ENCODE measurements around the gene CDK2AP2. TPM values are rescaled to one million over a fixed set of nuclear protein-coding genes. Genes with fewer than 3 reads are reported as not detected.

CDK2AP2 gene
- total RNA-seq, 1 donor from 2014 or later, result 84.2 TPM

DNA sequence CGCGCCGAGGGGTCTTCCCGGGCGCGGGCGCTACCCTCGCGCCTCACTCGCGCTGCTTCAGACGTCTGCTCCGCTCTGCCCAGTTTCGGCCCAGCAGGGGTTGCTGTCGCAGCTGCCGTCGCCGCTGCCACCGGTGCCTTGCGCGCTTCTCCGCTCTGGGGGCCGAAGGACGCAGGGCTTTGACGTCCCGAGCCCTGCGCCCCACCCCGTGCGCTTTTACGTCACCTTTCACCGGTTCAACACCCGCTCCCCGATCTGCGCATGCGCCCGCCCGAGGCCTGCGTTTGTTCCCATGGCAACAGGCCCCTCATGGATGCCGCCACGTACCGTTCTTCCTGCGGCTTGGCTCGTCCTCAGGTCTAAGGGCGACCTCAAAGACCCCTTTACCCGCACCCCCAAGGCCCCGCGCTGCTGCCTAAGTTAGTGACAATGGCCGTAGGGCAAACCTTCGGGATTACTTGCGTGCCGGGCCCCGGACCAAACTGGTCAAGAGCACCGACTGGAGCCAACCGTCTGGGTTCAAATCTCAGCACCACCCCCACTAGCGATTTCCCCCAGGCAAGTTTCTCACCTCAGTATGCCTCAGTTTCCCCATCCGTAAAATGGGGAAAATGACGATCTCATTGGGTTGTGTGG, 642 bp upstream of the CDK2AP2 start:
- ATAC-seq, result peak; percentile 60
- intact Hi-C loops (cut with DNase I), result loop anchor here (10.0 kb wide), 1 partner anchor 104 kb away; the partner anchor contains the start of genes PPP1CA and TBC1D10C
- H3K4me1 ChIP-seq, result peaks cover 32% of the 10 kb centered on the region

GRCh38 chr11:67507242-67507863, 609 bp downstream of the CDK2AP2 start:
- ATAC-seq (no peak), DNase-seq (no peak)
- Histone ChIP-seq H3K4me3 (peak overlapping the region; percentile 87), H3K9me3 (no peaks in the 10 kb centered on the region), H3K4me1 (peaks cover 35% of the 10 kb centered on the region), H3K36me3 (peaks cover 7% of the 10 kb centered on the region), H3K27ac (peak overlapping the region; percentile 98), H3K27me3 (no peaks in the 10 kb centered on the region)
- TF ChIP-seq, protein P1, sequence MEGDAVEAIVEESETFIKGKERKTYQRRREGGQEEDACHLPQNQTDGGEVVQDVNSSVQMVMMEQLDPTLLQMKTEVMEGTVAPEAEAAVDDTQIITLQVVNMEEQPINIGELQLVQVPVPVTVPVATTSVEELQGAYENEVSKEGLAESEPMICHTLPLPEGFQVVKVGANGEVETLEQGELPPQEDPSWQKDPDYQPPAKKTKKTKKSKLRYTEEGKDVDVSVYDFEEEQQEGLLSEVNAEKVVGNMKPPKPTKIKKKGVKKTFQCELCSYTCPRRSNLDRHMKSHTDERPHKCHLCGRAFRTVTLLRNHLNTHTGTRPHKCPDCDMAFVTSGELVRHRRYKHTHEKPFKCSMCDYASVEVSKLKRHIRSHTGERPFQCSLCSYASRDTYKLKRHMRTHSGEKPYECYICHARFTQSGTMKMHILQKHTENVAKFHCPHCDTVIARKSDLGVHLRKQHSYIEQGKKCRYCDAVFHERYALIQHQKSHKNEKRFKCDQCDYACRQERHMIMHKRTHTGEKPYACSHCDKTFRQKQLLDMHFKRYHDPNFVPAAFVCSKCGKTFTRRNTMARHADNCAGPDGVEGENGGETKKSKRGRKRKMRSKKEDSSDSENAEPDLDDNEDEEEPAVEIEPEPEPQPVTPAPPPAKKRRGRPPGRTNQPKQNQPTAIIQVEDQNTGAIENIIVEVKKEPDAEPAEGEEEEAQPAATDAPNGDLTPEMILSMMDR (IDR thresholded peaks at IDR 0.05), result no peak
- intact Hi-C loops (cut with DNase I), result loop anchor here (10.0 kb wide), 1 partner anchor 103 kb away; the partner anchor contains the start of genes PPP1CA and TBC1D10C

More for the DNA sequence above, 642 bp upstream of the CDK2AP2 start:
- Histone ChIP-seq H3K27me3 (no peaks in the 10 kb centered on the region), H3K36me3 (peaks cover 7% of the 10 kb centered on the region), H3K4me3 (peak overlapping the region; percentile 87), H3K27ac (peak overlapping the region; percentile 98), H3K9me3 (no peaks in the 10 kb centered on the region)
- peak; percentile 100 for DNase-seq
- TF ChIP-seq, protein P1 (IDR thresholded peaks at IDR 0.05), result no peak

GRCh38 chr11:67506426-67507051, 1.4 kb downstream of the CDK2AP2 start:
- intact Hi-C loops (cut with DNase I), result loop anchor here (10.0 kb wide), 1 partner anchor 102 kb away; the partner anchor contains the start of genes PPP1CA and TBC1D10C
- H3K36me3 ChIP-seq, result peaks cover 7% of the 10 kb centered on the region
- H3K4me1 ChIP-seq, result peaks cover 35% of the 10 kb centered on the region
- DNase-seq (no peak), ATAC-seq (no peak)
- H3K9me3 ChIP-seq, result no peaks in the 10 kb centered on the region
- no peaks in the 10 kb centered on the region for H3K27me3 ChIP-seq
- H3K4me3 ChIP-seq, result peak overlapping the region; percentile 87
- TF ChIP-seq, protein P1 (IDR thresholded peaks at IDR 0.05), result peak; percentile 30
- peak overlapping the region; percentile 98 for H3K27ac ChIP-seq

DNA sequence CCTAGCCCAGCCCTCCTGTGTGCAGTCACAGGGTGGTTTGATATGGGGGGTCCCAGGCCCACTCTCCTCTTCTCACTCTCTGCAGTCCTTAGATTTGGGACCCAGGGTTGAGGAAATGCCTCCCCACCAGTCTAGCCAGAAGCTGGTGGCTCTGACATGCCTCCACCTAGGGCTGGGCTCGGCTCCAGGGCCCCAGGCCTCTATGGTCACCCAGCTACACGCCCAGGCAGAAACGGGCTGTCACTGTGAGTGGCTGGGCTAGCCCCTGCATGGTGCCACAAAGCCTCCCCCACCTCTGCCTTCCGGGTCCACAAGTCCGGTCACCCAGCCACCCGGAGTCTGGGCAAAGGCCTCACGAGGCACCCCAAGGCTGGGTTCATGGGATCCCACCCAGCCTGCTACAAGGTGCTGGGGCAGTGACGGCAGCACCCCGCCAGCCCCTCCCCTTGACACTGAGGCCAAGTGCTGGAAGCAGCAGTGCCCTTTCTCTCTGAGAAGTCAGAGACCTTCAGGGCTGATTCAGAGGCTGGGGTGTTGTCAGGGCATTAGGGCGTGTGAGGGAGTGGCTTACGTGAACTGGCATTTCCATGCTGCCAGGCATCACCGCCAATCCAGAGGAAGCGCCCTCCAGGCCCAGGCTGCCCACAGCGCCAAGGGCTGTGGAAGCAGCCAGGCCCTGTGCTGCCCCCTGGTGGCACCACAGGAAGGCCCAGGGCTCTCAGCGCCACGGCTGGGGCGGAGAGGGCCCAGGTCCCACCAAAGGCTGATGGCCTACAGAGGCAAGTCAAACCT, 2.2 kb downstream of the CDK2AP2 start:
- intact Hi-C loops (cut with DNase I), result loop anchor here (10.0 kb wide), 1 partner anchor 101 kb away; the partner anchor contains the start of genes PPP1CA and TBC1D10C
- Histone ChIP-seq H3K27me3 (no peaks in the 10 kb centered on the region), H3K27ac (peak overlapping the region; percentile 98), H3K4me1 (peaks cover 35% of the 10 kb centered on the region), H3K9me3 (no peaks in the 10 kb centered on the region), H3K36me3 (peaks cover 7% of the 10 kb centered on the region), H3K4me3 (peak overlapping the region; percentile 87)
- peak; percentile 74 for ATAC-seq
- TF ChIP-seq, protein P1 (IDR thresholded peaks at IDR 0.05), result peak; percentile 98
- peak; percentile 96 for DNase-seq

DNA sequence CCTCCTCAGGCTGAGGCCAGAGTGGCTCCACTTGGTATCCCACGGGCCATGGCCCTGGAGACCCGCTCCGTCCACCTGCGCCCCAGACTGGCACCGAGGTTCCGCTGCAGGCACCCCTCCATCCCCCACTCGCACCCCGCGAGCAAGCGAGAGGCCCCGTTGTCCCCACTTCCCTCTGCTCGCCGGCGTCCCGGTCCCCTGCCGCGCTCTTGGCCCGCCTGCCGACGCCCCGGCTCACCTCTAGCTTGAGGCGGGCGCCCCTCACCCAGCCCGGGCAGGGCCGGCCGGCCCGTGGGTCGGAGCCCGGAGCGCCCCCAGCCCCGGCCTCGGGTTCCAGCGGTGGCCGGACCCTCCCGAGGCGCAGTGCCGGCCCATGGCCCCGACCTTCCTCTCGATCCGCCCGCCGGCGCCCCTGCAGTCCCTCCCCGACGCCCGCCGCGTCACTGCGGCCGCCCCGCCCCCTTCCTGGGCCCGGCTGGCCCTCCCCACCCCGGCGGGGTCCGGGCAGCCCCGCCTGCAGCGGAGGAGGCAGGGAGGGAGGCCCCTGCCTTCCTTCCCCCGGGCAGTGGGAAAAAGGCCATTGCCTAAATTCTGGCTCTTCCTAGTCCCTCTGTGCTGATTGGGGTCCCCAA, 2.9 kb downstream of the CDK2AP2 start, which contains the start of gene PITPNM1:
Gene PITPNM1 (minus strand): TSS at position 414 of the 632 bp plus-strand sequence. CDS start 1,183 bp downstream, outside the sequence.
- DNase-seq, result peak; percentile 90
- Histone ChIP-seq H3K27me3 (no peaks in the 10 kb centered on the region), H3K27ac (peak within 1 kb of the TSS; percentile 98), H3K4me3 (peak within 1 kb of the TSS; percentile 87), H3K36me3 (peaks cover 7% of the 10 kb centered on the region), H3K9me3 (no peaks in the 10 kb centered on the region), H3K4me1 (peaks cover 35% of the 10 kb centered on the region)
- TF ChIP-seq, protein P1 (IDR thresholded peaks at IDR 0.05), result no peak
- intact Hi-C loops (cut with DNase I), result loop anchor here (10.0 kb wide), 1 partner anchor 100 kb away; the partner anchor contains the start of genes PPP1CA and TBC1D10C
- peak; percentile 50 for ATAC-seq

All from upper lobe of right lung (tissue), 1 donor.